Globus pallidus (tissue), 1 donor: Measurements from ENCODE around the gene INSYN1.

Source experiments
- DNase-seq: peaks from one replicate; pipeline ENCODE4 v3.0.0-alpha.2; 2015; ENCODE audit warnings: low spot score

The INSYN1 gene

DNA sequence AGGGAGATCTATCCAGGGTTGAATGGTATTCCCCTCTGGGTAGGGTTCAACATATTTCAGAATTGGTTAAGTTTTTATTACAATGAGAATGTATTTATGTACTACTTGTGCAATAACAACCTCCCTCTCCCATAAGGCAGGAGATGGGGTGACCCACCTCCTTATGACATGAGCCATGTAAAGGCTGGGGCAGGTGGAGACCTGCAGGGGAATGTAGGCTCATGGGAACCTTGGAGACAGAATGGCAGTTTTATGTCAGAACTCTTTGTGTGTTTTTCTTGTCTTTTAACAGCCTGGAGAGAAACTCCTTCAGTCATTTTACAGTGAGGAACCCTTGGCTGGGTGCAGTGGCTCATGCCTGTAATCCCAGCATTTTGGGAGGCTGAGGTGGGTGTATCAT lies 24.6 kb upstream of the INSYN1 start:
- no peak for DNase-seq

DNA sequence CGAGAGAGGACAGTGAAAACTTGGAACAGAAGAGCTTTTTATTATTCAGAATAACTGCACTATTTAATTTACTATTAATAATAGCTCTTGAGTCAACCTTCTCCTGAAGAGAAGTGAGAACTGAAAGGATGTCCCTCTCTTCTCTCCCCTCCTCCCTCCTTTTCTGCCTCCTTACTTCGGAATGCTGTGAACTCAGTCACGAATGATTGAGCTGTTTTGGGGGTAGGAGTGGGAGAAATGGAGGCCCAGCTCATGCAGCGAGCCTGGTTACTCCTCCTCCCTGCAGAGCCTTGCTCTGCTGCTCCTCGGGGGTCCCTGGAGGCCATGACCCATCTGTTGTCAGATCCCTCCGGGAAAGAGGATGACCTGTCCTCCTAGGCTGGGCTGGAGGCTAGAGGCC lies 20.3 kb upstream of the INSYN1 start:
- DNase-seq = no peak

DNA sequence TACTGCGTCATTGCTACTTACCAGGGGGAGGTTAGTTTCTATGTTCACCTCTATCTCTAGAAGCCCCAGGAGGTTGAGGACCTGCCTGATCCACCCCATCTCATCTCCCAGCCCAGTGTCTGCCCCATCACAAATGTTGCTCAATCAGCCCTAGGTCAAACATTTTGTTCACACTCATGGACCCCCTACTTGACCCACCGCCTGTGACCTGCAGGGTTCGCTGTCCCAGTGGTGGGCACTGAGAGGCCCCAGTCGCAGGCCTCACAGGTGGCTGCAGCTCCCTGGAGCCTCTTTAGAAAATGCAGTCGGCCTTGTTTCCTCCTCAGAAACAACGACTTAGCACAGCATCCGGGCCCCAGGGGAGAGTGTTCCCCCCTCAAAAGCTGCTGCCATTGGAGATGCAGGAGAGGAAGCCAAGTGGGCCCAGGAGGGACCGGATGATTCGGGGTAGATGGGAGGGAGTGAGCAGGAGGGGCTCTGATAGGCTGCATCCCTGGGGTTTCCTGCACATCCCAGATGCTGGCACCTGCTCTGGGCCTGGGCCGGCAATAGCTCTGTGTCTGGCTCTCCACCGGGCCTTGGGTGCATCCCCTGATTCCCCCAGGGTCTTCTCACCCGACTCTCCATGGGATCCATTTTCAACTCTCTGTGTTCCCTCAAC lies 18.4 kb upstream of the INSYN1 start:
- DNase-seq = no peak

DNA sequence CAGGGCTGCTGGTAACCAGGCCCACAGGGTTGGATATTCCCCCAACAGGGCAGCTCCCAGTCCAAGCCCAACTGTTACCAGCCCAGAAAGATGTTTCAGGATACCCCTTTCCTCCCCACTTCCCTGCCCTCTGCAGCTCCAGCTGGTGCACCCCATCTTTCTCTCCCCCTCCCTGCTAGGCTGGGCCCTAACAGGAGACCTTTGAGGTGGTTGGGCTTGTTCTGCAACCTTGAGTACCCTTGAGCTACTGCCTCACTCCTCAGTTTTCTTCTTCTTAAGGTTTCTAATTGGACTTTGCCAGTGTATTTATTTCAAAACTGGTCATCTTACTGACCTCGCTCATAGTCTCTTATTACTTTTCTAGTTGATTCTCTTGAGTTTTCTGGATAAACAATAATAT lies 16.9 kb upstream of the INSYN1 start:
- DNase-seq = no peak

DNA sequence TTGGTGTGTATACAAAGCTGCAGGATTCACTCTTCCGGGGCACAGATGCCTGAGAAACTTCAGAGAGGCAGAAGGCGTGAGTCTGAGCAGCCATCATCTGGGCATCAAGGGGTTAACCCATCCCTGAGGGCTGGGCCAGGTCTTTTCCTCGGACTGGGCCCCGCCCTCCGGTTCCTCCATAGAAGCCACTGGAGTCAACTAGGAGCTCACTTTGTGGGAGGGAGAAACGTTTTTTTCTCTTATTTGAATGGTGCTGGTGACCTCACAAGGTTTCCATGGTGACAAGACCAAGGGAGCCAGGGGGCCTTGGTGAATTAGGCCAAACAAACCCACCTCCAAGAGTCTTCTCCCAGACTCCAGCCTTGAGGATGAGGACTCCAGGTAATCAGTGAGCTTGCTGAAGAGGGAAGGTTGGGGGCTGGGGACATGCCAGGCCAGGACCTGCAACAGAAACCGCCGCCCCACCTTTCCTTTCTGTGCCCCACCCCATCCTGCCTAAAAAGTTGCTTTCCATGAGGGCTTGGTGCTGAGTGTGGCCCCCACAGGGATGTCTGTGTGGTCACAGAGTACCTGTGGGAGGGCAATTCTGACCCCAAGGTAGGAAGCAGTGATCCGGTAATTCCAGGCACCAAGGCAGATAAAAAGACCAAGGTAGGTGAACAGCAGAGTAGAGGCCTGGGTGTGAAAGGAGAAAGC lies 14.8 kb upstream of the INSYN1 start:
- DNase-seq = no peak

DNA sequence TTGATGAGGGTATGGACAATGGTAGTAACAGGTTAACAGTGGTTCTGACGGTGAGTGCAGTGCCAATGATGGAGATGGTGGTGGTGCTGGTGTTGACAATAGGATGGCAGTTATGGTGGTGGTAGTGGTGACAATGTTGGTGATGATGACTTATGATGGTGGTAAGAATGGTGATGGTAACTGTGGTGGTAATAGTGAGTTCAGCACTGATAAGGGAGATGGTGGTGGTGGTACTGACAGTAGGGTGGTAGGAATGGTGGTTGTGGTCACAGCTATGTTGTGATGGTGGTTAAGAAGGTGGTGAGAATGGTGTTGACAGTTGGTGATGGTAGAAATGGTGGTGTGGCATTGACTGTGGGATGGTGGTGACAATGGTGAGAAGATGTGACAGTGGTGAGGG lies 13.4 kb upstream of the INSYN1 start:
- DNase-seq = no peak

DNA sequence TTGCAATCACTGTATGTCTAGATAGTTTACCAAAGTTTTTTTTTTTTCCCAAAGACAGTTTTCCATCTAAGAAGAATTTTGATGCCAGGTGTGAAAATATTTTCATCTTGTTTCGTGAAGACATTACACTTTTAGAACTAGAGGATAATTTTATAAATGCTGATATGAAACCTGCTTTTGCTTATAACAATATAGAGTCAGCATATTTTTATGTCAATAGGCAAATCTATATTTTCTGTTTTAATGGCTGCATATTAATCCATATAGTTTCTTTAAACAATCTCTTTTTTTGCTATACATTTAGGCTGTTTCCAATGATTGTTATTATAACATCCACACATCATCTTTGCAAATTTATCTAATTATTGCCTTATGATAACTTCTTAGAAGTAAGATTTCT lies 12.6 kb upstream of the INSYN1 start:
- DNase-seq = no peak

DNA sequence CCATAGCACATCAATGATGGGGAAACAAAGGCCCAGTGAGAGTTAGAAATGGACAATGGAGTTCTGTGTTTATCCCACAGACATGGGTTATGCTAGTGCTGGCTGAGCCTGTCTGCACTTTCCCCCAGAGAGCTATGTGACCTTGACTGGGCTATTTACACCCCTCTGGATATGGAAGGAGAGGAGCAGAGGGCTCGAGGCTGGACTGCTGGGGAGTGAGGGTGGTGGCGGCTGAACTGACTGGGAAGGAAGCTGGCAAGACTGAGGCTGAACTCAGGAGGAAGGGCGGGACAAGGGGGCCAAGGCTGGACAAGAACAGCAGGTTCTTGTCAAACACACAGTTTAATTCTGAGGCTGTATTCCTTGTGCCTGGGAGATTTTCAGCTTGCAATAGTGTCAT lies 10.8 kb upstream of the INSYN1 start:
- DNase-seq = peak; percentile 58

DNA sequence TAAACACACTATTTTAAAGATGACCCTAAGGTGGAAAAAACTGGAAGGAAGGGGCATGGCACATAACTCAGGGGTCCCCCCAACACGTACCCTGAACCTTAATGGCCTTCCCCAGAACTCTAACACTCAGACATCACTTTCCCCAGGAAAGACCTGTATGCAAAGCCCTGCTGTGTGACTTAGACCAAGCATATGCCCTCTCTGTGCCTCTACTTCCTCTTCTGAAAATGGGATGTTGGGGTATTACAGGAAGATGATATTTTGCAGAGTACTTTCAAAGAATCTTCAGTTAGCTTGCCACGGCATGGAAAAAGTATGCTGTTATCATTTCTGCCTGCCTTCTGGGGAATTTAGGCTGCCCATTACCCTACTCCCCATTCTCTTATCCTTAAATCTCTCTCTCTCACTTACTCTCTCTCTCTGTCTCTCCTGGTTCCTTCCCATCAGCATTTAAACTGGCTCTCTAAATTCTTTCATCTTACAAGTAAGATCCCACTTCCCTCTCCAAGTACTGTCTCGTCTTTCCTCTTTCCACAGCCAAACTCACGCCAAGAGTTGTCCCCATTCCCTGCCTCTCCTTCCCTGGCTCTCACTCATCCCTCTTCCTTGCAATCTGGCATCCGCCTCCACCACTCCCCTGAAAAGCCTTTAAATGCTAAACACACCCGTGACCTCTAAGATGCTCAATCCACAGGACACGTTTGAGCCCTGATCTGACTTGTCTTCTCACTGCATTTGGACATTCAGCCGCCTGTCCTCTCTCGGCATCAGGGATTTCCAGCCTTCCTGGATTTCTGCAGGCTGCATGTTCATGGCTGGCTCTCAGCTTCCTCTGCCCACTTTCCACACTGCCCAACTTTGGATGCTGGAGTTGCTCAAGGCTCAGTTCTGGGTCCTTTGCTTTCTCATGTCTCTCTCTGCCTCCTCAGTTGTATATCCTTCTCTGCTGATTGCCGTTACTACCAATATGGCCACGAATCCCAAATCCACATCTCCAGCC lies 7.5 kb upstream of the INSYN1 start:
- DNase-seq = no peak

DNA sequence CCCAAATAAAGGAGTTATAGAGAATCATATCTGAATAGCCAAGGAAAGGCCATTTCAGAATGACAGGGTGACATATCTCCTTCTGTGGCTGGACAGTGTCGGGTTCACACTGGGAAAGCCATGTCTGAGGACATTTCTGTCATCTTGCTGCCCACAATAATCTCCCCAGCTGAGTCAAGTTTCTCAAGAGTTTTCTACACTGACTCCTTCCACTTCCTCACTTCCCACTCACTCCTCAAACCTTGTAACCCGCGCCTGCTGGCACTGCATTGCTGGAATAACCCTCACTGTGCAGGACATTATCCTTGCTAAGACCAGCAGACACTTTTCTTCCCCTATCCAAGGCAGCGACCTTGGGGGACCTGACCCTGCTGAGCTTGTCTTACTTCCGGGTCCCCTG lies 5.3 kb upstream of the INSYN1 start:
- no peak for DNase-seq

DNA sequence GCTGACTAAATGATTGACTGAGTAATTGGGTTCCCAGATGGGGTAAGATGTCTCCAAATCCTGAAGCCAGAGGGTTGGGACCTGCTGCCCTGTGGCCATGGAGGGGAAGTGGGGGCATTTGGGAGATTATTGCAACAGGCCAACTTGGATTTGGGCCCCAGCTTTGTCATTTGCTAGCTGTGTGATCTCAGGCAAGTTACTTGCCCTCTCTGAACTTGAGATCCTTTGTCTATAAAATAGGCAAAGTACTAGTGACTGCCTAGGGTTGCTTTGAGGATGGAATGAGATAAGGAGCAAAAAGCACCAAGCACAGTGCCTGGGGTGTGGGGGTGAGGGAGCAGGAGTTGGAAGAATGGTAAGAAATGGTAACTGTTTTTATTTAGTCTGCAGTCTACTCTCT lies 4.4 kb upstream of the INSYN1 start:
- DNase-seq = no peak

DNA sequence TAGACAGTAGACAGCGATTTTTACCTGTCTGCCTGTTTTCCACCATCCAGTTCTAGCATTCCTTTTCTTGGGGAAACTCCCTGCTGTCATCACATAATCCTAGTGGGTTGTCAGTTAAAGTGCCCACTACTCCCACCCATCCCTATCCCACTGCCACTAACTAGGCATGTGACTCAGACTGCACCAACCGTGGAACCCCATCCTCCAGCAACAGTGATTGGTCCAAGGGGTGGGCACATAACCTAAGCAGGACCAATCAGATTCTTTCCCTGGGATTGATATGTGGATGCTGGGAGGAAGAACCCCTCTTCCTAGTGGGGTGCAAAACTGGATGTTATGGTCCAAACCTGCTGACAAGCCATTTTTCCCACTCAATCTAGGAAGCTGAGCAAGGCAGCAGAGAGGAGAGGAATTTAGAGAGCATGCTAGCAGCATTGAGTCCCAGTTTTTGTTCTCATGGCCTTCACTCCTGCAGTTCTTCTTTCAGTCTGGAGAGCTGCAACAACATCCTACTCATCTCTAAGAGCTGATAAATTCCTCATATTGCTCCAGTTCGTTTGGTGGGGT lies 3.9 kb upstream of the INSYN1 start:
- no peak for DNase-seq

DNA sequence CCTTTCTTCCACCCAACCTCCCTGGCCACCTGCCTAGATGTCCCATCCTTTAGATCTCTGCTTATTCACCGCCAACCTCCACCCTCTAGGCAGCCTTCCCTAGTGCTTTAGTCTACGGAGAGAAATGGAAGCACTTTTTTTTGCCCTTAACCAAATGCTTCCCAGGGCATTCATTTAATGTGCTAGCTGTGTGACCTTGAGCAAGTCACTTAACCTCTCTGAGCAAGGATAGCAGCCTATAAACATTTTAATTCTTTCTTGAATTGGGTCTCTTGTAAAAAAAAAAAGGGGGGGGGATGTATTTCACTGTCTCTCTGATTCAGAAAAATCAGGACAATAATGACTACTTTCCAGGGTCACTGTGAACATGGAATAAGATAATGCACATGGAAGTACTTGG lies 3.2 kb upstream of the INSYN1 start:
- DNase-seq = no peak

DNA sequence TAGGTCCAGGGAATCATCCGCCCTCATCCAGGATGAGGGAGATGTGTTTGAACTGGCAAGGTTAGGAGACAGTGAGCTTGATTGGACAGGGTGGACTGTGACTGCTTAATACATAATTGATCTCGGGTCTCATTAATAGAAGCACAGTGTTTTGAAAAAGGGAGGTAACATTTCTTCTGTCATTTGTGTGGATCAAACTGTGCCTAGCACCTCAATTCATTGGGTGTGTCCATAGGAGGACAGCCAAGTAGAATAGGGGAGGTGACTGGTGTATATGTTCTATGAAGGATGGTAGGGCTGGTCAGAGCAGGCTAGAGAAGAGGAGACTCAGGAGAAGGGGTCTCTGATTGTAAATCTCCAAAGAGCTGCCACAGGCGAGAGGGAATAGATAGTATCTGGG lies 2.8 kb upstream of the INSYN1 start:
- DNase-seq = no peak

DNA sequence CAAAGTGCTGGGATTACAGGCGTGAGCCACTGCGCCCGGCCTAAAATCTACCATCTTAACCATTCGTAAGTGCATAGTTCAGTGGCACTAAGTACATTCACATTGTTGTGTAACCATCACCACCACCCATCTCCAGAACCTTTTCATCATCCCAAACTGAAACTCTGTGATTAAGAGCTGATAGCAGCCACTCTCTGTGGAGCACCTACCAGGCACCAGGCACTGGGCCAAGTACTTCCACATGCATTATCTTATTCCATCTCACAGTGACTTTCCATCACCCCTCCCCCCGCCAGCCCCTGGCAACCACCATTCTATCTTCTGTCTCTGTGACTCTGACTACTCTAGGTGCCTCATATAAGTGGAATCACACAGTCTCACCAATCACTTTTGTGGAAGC lies 2.3 kb upstream of the INSYN1 start:
- DNase-seq = no peak

DNA sequence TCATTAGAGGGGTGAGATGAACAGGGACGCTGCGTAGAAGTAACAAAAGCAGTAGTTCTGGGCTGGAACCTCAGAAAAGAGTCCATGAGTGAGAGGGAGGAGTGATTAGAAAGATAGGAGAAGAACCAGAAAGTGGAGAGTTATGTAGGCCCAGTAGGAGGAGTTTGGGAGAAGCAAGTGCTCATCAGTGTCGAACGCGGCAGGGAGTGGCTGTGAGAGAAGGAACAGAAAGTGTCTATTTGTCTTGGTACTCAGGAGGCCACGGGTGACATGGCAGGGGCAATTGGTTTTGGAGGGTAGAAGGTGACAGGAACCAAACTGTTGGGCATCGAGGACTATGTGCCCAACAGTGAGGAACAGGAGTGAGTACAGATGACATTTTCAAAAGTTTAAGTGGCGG lies 1.3 kb upstream of the INSYN1 start:
- no peak for DNase-seq

DNA sequence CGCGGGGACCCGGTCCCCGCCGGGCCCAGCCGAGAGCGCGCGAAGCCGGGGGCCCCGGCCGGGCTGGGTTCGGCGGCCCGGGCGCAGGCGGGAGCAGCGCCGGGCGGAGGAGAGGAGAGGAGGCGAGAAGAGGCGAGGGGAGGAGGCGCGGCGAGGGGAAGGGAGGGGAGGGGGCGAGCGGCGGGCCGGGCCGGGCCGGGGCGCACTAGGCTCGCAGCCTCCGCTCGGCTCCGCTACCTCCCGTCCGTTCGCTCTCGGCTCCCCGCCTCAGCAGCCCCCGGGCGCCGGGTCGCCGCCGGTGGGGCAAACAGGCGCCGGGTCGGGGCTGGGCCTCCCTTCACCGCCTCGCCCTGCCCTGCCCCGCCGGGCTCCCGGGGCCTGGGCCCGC lies 351 bp downstream of the INSYN1 start:
- no peak for DNase-seq

DNA sequence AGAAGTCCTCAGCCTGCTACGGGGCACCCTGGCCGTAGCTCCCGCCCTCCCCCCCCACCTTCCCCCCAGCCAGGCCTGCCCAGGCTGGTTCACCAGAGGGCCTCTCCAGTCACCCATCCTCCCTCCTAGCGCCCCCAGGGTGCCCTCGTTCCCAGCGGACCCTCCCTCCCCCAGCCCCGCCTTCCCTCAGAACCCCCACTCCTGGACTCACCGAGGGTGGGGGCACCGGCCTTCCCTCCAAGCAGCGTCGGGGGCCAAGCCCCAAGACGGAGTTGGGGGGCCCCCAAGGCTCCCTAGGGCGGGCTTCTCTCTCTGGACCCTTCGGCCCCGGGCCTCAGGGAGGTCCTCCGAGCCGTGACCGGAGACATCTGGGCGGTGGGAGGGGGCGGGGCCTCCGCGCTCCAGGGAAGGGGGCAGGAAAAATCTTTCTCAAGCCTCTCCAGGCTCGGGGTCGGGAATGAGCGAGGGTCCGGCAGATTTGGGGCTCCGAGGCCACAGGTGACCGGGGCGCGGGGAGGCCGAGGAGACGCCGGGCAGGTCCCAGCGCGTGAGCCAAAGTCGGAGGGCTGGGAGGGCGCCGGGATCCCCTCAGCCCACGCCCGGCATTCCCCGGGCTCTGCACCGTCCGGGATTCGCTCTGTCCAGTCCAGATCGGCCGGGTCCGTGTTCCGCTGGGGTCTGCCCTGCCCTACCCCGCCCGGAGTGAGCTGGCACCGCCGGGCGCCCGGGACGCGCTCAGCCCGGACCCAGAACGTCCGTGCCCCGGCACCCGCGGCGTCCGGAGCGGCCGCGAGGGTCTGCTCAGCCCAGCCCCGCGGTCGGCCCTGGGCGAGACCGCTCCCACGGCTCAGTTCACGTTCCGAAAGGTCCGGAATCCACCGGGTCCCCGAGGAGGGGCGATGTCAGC lies 999 bp downstream of the INSYN1 start:
- no peak for DNase-seq

DNA sequence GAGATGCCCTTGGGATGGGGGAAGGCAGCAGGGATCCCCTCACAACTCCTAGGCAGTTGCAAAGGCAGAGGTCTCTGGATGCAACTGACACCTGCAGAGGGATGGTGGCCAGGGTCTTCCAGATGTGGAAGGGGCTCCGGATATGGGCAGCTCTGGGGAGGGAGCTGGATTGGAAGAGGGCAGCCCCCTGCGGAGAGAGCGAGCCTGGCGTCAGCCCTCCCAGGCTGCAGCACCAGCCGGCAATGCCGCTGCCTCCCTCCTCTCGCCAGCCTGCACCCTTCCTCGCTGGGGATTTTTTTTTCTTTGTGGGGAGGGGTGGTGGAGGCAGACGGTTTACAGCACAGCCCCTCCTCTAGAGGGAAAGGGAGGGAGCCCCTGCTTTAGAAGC lies 1.6 kb downstream of the INSYN1 start:
- no peak for DNase-seq

DNA sequence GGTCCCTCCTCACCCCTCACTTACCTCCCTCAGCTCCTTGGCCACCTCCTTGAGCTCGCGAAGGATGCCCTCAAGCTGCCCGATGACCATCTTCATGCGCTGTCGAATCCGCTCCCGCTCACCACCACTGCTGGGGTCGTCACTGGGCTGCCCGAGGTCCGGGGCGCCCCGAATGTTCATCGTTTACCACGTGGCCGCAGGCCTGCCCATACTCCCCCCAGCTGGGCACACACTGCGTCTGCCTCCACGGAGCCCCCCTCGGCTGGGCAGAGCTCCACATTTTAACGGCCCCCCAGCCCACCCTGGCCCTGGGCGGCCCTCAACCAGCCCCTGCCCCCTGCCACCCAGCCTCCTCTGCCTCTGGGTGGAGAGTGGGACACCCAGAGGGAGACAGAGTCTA lies 2.2 kb downstream of the INSYN1 start:
- no peak for DNase-seq

DNA sequence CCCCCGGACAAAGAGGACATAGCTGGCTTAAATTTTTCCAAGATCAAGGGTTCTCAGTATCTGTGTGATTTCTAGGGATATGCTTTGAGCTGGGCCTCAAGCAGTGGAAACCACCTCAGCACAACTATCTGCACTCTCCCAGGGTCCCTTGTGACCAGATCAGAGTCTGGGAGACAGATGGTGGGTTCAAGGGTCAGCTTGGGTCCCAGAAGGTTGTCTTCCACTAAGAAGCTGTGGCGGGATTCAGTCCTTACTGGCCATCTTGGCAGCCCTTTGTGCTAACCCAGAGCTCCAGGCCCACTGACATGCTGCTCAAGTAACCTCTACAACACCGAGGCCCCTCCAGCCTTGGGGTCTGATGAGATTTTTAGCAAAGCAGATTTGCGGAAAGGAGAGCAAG lies 2.7 kb downstream of the INSYN1 start:
- DNase-seq = no peak

DNA sequence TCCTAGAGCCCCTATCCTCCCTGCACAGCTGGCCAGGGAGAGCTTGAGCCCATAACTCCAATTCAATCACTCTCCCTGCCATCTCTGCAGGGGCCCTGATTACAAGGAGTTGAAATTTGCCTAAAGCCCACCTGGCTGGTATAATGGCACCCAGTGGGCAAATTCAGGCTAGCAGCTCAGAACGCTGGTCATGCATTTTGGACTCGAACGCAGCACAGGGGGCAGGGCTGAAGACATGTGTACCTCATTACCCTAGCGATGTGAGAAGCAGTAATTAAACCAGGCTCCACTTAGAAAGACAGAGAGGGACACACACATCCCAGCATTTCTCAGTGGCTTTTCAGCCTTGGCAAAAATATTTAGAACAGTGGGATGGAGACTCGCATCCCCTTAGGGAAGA lies 3.2 kb downstream of the INSYN1 start:
- DNase-seq = no peak
